Suppressor macrophage treated with lipopolysaccharide for 1 hour (primary cell): ENCODE data around the gene SPINK7.
A peak's percentile ranks its signal among the peaks of the same experiment; 100 is the strongest.
"Not testable (repeated sequence)": the region's sequence is repeated elsewhere in the genome, so short reads cannot be mapped to it uniquely, and the experiment has no call there.

Experiments used
- DNase-seq, 3 donors: peaks; one replicate each; pipeline ENCODE4 v3.0.0-alpha.2; 2020 to 2022

Gene SPINK7

GRCh38 chr5:148312153-148312552 lies at the start of gene SPINK7:
Gene SPINK7 (plus strand): TSS chr5:148312423. CDS start chr5:148312484, 61 bp downstream.
- DNase-seq, result no peak

- no peak for DNase-seq
Observed at GRCh38 chr5:148267962-148268361, 44.3 kb upstream of the SPINK7 start.

GRCh38 chr5:148268566-148268965 lies 43.7 kb upstream of the SPINK7 start, which contains the start of gene SPINK13:
Gene SPINK13 (plus strand): TSS chr5:148268794. CDS start chr5:148270073, 1,279 bp downstream.
- peak in 1 of 3 donors; percentile 6 for DNase-seq

- DNase-seq, result not testable (repeated sequence)
Observed at GRCh38 chr5:148275129-148275528, 37.1 kb upstream of the SPINK7 start.

GRCh38 chr5:148280893-148281292 lies 31.3 kb upstream of the SPINK7 start:
- peak in 1 of 3 donors; percentile 28 for DNase-seq

GRCh38 chr5:148281336-148281735 lies 30.9 kb upstream of the SPINK7 start:
- DNase-seq, result not testable (repeated sequence)

GRCh38 chr5:148290271-148291195 lies 21.7 kb upstream of the SPINK7 start:
- peak; percentile 16 to 35 (median 34) for DNase-seq

GRCh38 chr5:148297731-148298130 lies 14.5 kb upstream of the SPINK7 start:
- DNase-seq, result peak; percentile 2 to 27 (median 13)

GRCh38 chr5:148306446-148306845 lies 5.8 kb upstream of the SPINK7 start:
- no peak for DNase-seq

GRCh38 chr5:148309019-148309418 lies 3.2 kb upstream of the SPINK7 start:
- DNase-seq, result peak in 1 of 3 donors; percentile 13

- DNase-seq, result peak in 1 of 3 donors; percentile 16
Observed at GRCh38 chr5:148309746-148310145, 2.5 kb upstream of the SPINK7 start.

- peak; percentile 6 to 25 (median 20) for DNase-seq
Observed at GRCh38 chr5:148311484-148311883, 739 bp upstream of the SPINK7 start.

GRCh38 chr5:148314187-148314586 lies 2.0 kb downstream of the SPINK7 start:
- DNase-seq, result no peak

- DNase-seq, result no peak
Observed at GRCh38 chr5:148314731-148315130, 2.5 kb downstream of the SPINK7 start.

GRCh38 chr5:148320011-148320963 lies 8.1 kb downstream of the SPINK7 start:
- not testable (repeated sequence) for DNase-seq

- no peak for DNase-seq
Observed at GRCh38 chr5:148333262-148333849, 21.1 kb downstream of the SPINK7 start.

- no peak for DNase-seq
Observed at GRCh38 chr5:148335259-148335658, 23.0 kb downstream of the SPINK7 start, which contains the start of gene SPINK9. Gene SPINK9 (plus strand): TSS chr5:148335559. CDS start chr5:148335614, 55 bp downstream.

GRCh38 chr5:148336704-148337435 lies 24.6 kb downstream of the SPINK7 start:
- DNase-seq, result peak; percentile 32 to 46 (median 38)

- no peak for DNase-seq
Observed at GRCh38 chr5:148342371-148343045, 30.3 kb downstream of the SPINK7 start.

- no peak for DNase-seq
Observed at GRCh38 chr5:148343046-148343407, 30.8 kb downstream of the SPINK7 start.
